HepG2 (cell line): ENCODE data around the gene POU1F1. TPM values are rescaled to one million over a fixed set of nuclear protein-coding genes. Genes with fewer than 3 reads are reported as not detected.

ENCODE experiments used
- ATAD3A ChIP-seq: sonication (generic); formaldehyde crosslinking; IDR thresholded peaks from 2 replicates; pipeline ENCODE4 v1.4.0; 2020; ENCODE audit warnings: missing genetic modification reagents
- ATF1 ChIP-seq: IDR thresholded peaks from 2 replicates; pipeline ENCODE4 v1.6.1; 2016; ENCODE audit warnings: mild to moderate bottlenecking, control low read depth
- FOSL2 ChIP-seq: sonication (generic); formaldehyde crosslinking; IDR thresholded peaks from 2 replicates; pipeline ENCODE4 v1.4.0; 2020; ENCODE audit warnings: missing genetic modification reagents
- KDM5B ChIP-seq: sonication (generic); formaldehyde crosslinking; IDR thresholded peaks from 2 replicates; pipeline ENCODE4 v1.4.0; 2020; ENCODE audit warnings: missing genetic modification reagents, mild to moderate bottlenecking, borderline replicate concordance
- KLF16 ChIP-seq, 2 experiments: sonication (generic) in 1 of 2; formaldehyde crosslinking in 1 of 2; IDR thresholded peaks; 2 replicates each; pipeline versions ENCODE4 v1.6.1 to v1.8.0; 2016 to 2023; ENCODE audit warnings: missing genetic modification reagents in 2 of 2, missing compliant biosample characterization in 1 of 2
- MTF2 ChIP-seq: sonication (generic); formaldehyde crosslinking; IDR thresholded peaks from 2 replicates; pipeline ENCODE4 v1.5.0; 2020; ENCODE audit warnings: missing genetic modification reagents, borderline replicate concordance
- MYNN ChIP-seq: sonication (generic); formaldehyde crosslinking; IDR thresholded peaks from 2 replicates; pipeline ENCODE4 v1.4.0; 2020; ENCODE audit warnings: mild to moderate bottlenecking, low read depth, missing genetic modification reagents
- RXRA ChIP-seq: sonication (generic); formaldehyde crosslinking; IDR thresholded peaks from 2 replicates; pipeline ENCODE4 v1.5.1; 2020; ENCODE audit warnings: missing genetic modification reagents
- ZNF564 ChIP-seq: sonication (generic); formaldehyde crosslinking; IDR thresholded peaks from 2 replicates; pipeline ENCODE4 v1.8.1; 2023; ENCODE audit warnings: mild to moderate bottlenecking, missing genetic modification reagents
- ZNF607 ChIP-seq: sonication (generic); formaldehyde crosslinking; IDR thresholded peaks from 2 replicates; pipeline ENCODE4 v1.5.1; 2020; ENCODE audit warnings: missing genetic modification reagents, mild to moderate bottlenecking, borderline replicate concordance
- ZNF674 ChIP-seq: sonication (generic); formaldehyde crosslinking; IDR thresholded peaks from 2 replicates; pipeline ENCODE4 v1.5.0; 2020; ENCODE audit warnings: low read depth, mild to moderate bottlenecking, missing genetic modification reagents
- ZNF879 ChIP-seq: sonication (generic); formaldehyde crosslinking; IDR thresholded peaks from 2 replicates; pipeline ENCODE4 v1.8.1; 2023; ENCODE audit warnings: missing genetic modification reagents
- polyA plus RNA-seq, 8 experiments: library from polyadenylated mRNA; depleted of rRNA in 3 of 8; stranded (reverse) in 7 of 8; unstranded in 1 of 8; fragments of >200 nt; fragmentation: Illumina TruSeq in 4 of 8; extraction: Trizol in 4 of 8; gene quantifications; 2 replicates each; pipeline versions ENCODE4 v1.2.1 to v1.2.3, GENCODE V29; 2011 to 2016; ENCODE audit warnings: low read depth in 4 of 8, missing spikeins in 1 of 8, mixed read lengths in 1 of 8; ENCODE audit not compliant: insufficient read depth in 1 of 8
- total RNA-seq, 5 experiments: library from RNA; depleted of rRNA; stranded (reverse); fragments of >200 nt; fragmentation: Illumina TruSeq; extraction: Trizol; gene quantifications; 2 replicates each; pipeline ENCODE4 v1.2.3, GENCODE V29; 2016; ENCODE audit warnings: low read depth in 1 of 5
- TF ChIP-seq, protein P1 (sequence below): sonication (generic); formaldehyde crosslinking; IDR thresholded peaks from one replicate; pipeline ENCODE4 v1.5.1; 2020; ENCODE audit warnings: mild to moderate bottlenecking, missing genetic modification reagents; ENCODE audit errors: not compliant biosample characterization
- TF ChIP-seq, protein P2 (sequence below): sonication (generic); formaldehyde crosslinking; IDR thresholded peaks from 2 replicates; pipeline ENCODE4 v1.4.0; 2020; ENCODE audit warnings: missing genetic modification reagents

The POU1F1 gene
- total and polyA plus RNA-seq, 2 of the 13 experiments (the other 11 are each of a cell fraction or from before 2014, with no cell fraction given): not detected

DNA sequence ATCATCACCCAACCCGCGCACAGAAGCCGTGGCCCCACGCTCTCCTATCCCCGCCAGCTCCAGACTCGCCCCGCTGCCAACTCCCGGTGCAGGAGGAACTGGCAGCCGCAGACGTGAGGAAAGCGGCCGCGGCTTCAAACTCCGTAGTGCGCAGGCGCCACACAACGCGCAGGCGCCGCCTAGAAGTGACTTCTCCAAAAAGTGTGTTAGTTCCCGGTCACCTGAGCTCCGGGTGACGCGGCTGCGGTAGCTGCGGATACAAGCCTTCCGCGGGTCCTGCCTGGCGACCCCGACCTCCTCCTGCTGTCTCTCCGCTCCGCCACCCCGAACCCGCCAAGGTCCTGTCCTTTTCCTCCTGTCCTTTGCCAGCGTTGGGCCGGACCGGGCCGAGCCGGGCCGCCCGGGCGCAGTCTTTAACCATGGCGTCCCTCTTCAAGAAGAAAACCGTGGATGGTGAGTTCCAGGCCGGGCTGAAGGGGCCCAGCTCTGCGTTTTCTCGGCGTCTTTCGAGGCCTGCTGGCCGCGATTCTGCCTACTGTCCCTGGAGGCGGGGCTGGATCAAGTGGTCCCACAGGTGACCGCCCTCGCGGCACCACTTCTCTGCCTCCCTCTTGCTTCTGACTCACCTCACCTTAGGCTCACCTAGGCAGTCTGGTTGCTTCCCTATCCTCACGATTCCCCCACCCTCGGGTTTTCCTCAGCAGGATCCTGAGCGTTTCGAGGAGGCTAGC is 49.1 kb downstream of the POU1F1 start, which contains the start of gene CHMP2B (continued):
- TF ChIP-seq, protein P1, sequence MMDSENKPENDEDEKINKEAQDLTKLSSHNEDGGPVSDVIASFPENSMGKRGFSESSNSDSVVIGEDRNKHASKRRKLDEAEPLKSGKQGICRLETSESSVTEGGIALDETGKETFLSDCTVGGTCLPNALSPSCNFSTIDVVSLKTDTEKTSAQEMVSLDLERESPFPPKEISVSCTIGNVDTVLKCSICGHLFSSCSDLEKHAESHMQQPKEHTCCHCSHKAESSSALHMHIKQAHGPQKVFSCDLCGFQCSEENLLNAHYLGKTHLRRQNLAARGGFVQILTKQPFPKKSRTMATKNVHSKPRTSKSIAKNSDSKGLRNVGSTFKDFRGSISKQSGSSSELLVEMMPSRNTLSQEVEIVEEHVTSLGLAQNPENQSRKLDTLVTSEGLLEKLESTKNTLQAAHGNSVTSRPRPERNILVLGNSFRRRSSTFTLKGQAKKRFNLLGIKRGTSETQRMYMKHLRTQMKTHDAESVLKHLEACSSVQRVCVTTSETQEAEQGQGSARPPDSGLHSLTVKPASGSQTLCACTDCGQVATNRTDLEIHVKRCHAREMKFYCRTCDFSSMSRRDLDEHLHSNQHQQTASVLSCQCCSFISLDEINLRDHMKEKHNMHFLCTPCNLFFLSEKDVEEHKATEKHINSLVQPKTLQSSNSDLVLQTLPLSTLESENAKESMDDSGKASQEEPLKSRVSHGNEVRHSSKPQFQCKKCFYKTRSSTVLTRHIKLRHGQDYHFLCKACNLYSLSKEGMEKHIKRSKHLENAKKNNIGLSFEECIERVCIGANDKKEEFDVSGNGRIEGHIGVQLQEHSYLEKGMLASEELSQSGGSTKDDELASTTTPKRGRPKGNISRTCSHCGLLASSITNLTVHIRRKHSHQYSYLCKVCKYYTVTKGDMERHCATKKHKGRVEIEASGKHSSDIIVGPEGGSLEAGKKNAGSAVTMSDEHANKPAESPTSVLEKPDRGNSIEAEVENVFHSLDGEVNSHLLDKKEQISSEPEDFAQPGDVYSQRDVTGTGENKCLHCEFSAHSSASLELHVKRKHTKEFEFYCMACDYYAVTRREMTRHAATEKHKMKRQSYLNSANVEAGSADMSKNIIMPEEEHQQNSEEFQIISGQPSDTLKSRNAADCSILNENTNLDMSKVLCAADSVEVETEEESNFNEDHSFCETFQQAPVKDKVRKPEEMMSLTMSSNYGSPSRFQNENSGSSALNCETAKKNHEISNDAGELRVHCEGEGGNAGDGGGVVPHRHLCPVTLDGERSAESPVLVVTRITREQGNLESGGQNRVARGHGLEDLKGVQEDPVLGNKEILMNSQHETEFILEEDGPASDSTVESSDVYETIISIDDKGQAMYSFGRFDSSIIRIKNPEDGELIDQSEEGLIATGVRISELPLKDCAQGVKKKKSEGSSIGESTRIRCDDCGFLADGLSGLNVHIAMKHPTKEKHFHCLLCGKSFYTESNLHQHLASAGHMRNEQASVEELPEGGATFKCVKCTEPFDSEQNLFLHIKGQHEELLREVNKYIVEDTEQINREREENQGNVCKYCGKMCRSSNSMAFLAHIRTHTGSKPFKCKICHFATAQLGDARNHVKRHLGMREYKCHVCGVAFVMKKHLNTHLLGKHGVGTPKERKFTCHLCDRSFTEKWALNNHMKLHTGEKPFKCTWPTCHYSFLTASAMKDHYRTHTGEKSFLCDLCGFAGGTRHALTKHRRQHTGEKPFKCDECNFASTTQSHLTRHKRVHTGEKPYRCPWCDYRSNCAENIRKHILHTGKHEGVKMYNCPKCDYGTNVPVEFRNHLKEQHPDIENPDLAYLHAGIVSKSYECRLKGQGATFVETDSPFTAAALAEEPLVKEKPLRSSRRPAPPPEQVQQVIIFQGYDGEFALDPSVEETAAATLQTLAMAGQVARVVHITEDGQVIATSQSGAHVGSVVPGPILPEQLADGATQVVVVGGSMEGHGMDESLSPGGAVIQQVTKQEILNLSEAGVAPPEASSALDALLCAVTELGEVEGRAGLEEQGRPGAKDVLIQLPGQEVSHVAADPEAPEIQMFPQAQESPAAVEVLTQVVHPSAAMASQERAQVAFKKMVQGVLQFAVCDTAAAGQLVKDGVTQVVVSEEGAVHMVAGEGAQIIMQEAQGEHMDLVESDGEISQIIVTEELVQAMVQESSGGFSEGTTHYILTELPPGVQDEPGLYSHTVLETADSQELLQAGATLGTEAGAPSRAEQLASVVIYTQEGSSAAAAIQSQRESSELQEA (CRISPR knock-in tag): no peak
- TF ChIP-seq ZNF674 (CRISPR knock-in tag) (no peak), FOSL2 (CRISPR knock-in tag) (peak; percentile 42; the same call in 1 of the 2 replicates), RXRA (CRISPR knock-in tag) (peak; percentile 47), MYNN (CRISPR knock-in tag) (no peak), KLF16 (CRISPR knock-in tag; IDR thresholded peaks at IDR 0.05) (peak in 1 of 2 experiments; percentile 44; a peak in 1 of 4 replicates), ATF1 (peak; percentile 21; the same call in 1 of the 2 replicates), MTF2 (peak; percentile 51; the same call in 1 of the 2 replicates), ZNF879 (CRISPR knock-in tag) (0 out of 2 replicates have a peak, but pooled peaks have one; percentile 22), ZNF564 (CRISPR knock-in tag) (peak; percentile 53; the same call in 1 of the 2 replicates), ATAD3A (CRISPR knock-in tag) (no peak), KDM5B (CRISPR knock-in tag) (peak; percentile 83; the same call in 1 of the 2 replicates), ZNF607 (peak; percentile 41; the same call in 1 of the 2 replicates)
- TF ChIP-seq, protein P2, sequence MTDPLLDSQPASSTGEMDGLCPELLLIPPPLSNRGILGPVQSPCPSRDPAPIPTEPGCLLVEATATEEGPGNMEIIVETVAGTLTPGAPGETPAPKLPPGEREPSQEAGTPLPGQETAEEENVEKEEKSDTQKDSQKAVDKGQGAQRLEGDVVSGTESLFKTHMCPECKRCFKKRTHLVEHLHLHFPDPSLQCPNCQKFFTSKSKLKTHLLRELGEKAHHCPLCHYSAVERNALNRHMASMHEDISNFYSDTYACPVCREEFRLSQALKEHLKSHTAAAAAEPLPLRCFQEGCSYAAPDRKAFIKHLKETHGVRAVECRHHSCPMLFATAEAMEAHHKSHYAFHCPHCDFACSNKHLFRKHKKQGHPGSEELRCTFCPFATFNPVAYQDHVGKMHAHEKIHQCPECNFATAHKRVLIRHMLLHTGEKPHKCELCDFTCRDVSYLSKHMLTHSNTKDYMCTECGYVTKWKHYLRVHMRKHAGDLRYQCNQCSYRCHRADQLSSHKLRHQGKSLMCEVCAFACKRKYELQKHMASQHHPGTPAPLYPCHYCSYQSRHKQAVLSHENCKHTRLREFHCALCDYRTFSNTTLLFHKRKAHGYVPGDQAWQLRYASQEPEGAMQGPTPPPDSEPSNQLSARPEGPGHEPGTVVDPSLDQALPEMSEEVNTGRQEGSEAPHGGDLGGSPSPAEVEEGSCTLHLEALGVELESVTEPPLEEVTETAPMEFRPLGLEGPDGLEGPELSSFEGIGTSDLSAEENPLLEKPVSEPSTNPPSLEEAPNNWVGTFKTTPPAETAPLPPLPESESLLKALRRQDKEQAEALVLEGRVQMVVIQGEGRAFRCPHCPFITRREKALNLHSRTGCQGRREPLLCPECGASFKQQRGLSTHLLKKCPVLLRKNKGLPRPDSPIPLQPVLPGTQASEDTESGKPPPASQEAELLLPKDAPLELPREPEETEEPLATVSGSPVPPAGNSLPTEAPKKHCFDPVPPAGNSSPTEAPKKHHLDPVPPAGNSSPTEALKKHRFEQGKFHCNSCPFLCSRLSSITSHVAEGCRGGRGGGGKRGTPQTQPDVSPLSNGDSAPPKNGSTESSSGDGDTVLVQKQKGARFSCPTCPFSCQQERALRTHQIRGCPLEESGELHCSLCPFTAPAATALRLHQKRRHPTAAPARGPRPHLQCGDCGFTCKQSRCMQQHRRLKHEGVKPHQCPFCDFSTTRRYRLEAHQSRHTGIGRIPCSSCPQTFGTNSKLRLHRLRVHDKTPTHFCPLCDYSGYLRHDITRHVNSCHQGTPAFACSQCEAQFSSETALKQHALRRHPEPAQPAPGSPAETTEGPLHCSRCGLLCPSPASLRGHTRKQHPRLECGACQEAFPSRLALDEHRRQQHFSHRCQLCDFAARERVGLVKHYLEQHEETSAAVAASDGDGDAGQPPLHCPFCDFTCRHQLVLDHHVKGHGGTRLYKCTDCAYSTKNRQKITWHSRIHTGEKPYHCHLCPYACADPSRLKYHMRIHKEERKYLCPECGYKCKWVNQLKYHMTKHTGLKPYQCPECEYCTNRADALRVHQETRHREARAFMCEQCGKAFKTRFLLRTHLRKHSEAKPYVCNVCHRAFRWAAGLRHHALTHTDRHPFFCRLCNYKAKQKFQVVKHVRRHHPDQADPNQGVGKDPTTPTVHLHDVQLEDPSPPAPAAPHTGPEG (CRISPR knock-in tag): peak; percentile 58; the same call in 1 of the 2 replicates
